HepG2 (cell line): Measurements from ENCODE around the gene GPR62. TPM values are rescaled to one million over a fixed set of nuclear protein-coding genes. Genes with fewer than 3 reads are reported as not detected.
A peak's percentile ranks its signal among the peaks of the same experiment; 100 is the strongest.

ENCODE experiments used
- BRCA1 ChIP-seq: sonication (generic); formaldehyde crosslinking; IDR thresholded peaks from 2 replicates; pipeline ENCODE4 v1.4.0; 2020; ENCODE audit warnings: missing genetic modification reagents
- HNRNPK ChIP-seq: fragments of 200-400 bp; formaldehyde crosslinking; IDR thresholded peaks from 2 replicates; pipeline ENCODE4 v1.6.1; 2018; ENCODE audit warnings: low read length, low read depth, moderate library complexity, mild to moderate bottlenecking; ENCODE audit not compliant: poor library complexity, severe bottlenecking
- KDM4B ChIP-seq: sonication (generic); formaldehyde crosslinking; IDR thresholded peaks from 2 replicates; pipeline ENCODE4 v1.4.0; 2020; ENCODE audit warnings: missing genetic modification reagents
- RBAK ChIP-seq: sonication (generic); formaldehyde crosslinking; IDR thresholded peaks from 2 replicates; pipeline ENCODE4 v1.5.1; 2020; ENCODE audit warnings: mild to moderate bottlenecking, missing genetic modification reagents
- RBM39 ChIP-seq: fragments of 200-400 bp; formaldehyde crosslinking; IDR thresholded peaks from one replicate; pipeline ENCODE4 v1.6.1; 2018; ENCODE audit warnings: antibody characterized with exemption, mild to moderate bottlenecking, low read depth, low read length; ENCODE audit not compliant: poor library complexity, severe bottlenecking
- REXO4 ChIP-seq: sonication (generic); formaldehyde crosslinking; IDR thresholded peaks from 2 replicates; pipeline ENCODE4 v1.8.0; 2022; ENCODE audit warnings: missing genetic modification reagents, mild to moderate bottlenecking, borderline replicate concordance
- SRSF1 ChIP-seq: fragments of 200-400 bp; formaldehyde crosslinking; optimal IDR thresholded peaks from 2 replicates; pipeline ENCODE3; 2017; ENCODE audit warnings: mild to moderate bottlenecking, low read depth, low read length, moderate library complexity
- TBX2 ChIP-seq: sonication (generic); formaldehyde crosslinking; IDR thresholded peaks from 2 replicates; pipeline ENCODE4 v1.5.0; 2020; ENCODE audit warnings: missing genetic modification reagents, mild to moderate bottlenecking, borderline replicate concordance
- ZBTB26 ChIP-seq: IDR thresholded peaks from 2 replicates; pipeline ENCODE4 v1.6.1; 2016; ENCODE audit warnings: missing compliant biosample characterization, missing genetic modification reagents, borderline replicate concordance
- ZBTB7B ChIP-seq: sonication (generic); formaldehyde crosslinking; IDR thresholded peaks from 2 replicates; pipeline ENCODE4 v1.4.0; 2020; ENCODE audit warnings: missing genetic modification reagents
- ZMAT3 ChIP-seq: sonication (generic); formaldehyde crosslinking; conservative IDR thresholded peaks from 2 replicates; pipeline ENCODE4 v1.7.0; 2021; ENCODE audit warnings: missing genetic modification reagents
- ZNF30 ChIP-seq: sonication (generic); formaldehyde crosslinking; IDR thresholded peaks from 2 replicates; pipeline ENCODE4 v1.5.0; 2020; ENCODE audit warnings: mild to moderate bottlenecking, missing genetic modification reagents
- ZNF350 ChIP-seq: sonication (generic); formaldehyde crosslinking; IDR thresholded peaks from 2 replicates; pipeline ENCODE4 v1.4.0; 2020; ENCODE audit warnings: mild to moderate bottlenecking, low read depth, missing genetic modification reagents, borderline replicate concordance
- ZNF496 ChIP-seq: sonication (generic); formaldehyde crosslinking; IDR thresholded peaks from 2 replicates; pipeline ENCODE4 v1.8.1; 2023; ENCODE audit warnings: mild to moderate bottlenecking, moderate library complexity, missing genetic modification reagents; ENCODE audit not compliant: insufficient replicate concordance
- ZNF589 ChIP-seq: sonication (generic); formaldehyde crosslinking; conservative IDR thresholded peaks from 2 replicates; pipeline ENCODE4 v1.8.0; 2022; ENCODE audit warnings: mild to moderate bottlenecking, moderate library complexity, missing genetic modification reagents
- ZNF605 ChIP-seq: sonication (generic); formaldehyde crosslinking; IDR thresholded peaks from 2 replicates; pipeline ENCODE4 v1.8.0; 2022; ENCODE audit warnings: mild to moderate bottlenecking, missing genetic modification reagents
- ZNF850 ChIP-seq: sonication (generic); formaldehyde crosslinking; conservative IDR thresholded peaks from 2 replicates; pipeline ENCODE4 v1.9.0; 2021; ENCODE audit warnings: mild to moderate bottlenecking, missing genetic modification reagents
- ZSCAN31 ChIP-seq: sonication (generic); formaldehyde crosslinking; IDR thresholded peaks from 2 replicates; pipeline ENCODE4 v1.5.0; 2020; ENCODE audit warnings: low read depth, mild to moderate bottlenecking, missing genetic modification reagents
- polyA plus RNA-seq, 8 experiments: library from polyadenylated mRNA; depleted of rRNA in 3 of 8; stranded (reverse) in 7 of 8; unstranded in 1 of 8; fragments of >200 nt; fragmentation: Illumina TruSeq in 4 of 8; extraction: Trizol in 4 of 8; gene quantifications; 2 replicates each; pipeline versions ENCODE4 v1.2.1 to v1.2.3, GENCODE V29; 2011 to 2016; ENCODE audit warnings: low read depth in 4 of 8, missing spikeins in 1 of 8, mixed read lengths in 1 of 8; ENCODE audit not compliant: insufficient read depth in 1 of 8
- total RNA-seq, 5 experiments: library from RNA; depleted of rRNA; stranded (reverse); fragments of >200 nt; fragmentation: Illumina TruSeq; extraction: Trizol; gene quantifications; 2 replicates each; pipeline ENCODE4 v1.2.3, GENCODE V29; 2016; ENCODE audit warnings: low read depth in 1 of 5
- TF ChIP-seq, protein P1 (sequence below): sonication (generic); formaldehyde crosslinking; IDR thresholded peaks from 2 replicates; pipeline ENCODE4; 2020; ENCODE audit warnings: missing genetic modification reagents, mild to moderate bottlenecking, borderline replicate concordance
- TF ChIP-seq, protein P2 (sequence below): IDR thresholded peaks from 2 replicates; pipeline ENCODE4 v1.6.1; 2012; ENCODE audit warnings: low read length, improper control_type of control experiment
- TF ChIP-seq, protein P3 (sequence below): sonication (generic); formaldehyde crosslinking; IDR thresholded peaks from 2 replicates; pipeline ENCODE4 v1.5.0; 2020; ENCODE audit warnings: mild to moderate bottlenecking, missing genetic modification reagents, moderate library complexity

The GPR62 gene
- total and polyA plus RNA-seq, 2 of the 13 experiments (the other 11 are each of a cell fraction or from before 2014, with no cell fraction given): not detected

- TF ChIP-seq ZNF850 (CRISPR knock-in tag) (no peak), RBAK (CRISPR knock-in tag) (no peak), ZNF605 (CRISPR knock-in tag) (peak; percentile 73; the same call in 1 of the 2 replicates), ZNF589 (CRISPR knock-in tag) (no peak), ZNF30 (no peak), ZMAT3 (peak; percentile 55; the same call in 1 of the 2 replicates), ZNF496 (CRISPR knock-in tag) (no peak), ZSCAN31 (CRISPR knock-in tag) (no peak), KDM4B (CRISPR knock-in tag) (peak; percentile 68; the same call in 1 of the 2 replicates), REXO4 (CRISPR knock-in tag) (no peak), ZNF350 (CRISPR knock-in tag) (peak; percentile 87), SRSF1 (no peak), BRCA1 (CRISPR knock-in tag) (no peak), ZBTB26 (CRISPR knock-in tag) (peak; percentile 79), RBM39 (no peak), ZBTB7B (peak; percentile 81), TBX2 (CRISPR knock-in tag) (no peak), HNRNPK (no peak)
- TF ChIP-seq, protein P1, sequence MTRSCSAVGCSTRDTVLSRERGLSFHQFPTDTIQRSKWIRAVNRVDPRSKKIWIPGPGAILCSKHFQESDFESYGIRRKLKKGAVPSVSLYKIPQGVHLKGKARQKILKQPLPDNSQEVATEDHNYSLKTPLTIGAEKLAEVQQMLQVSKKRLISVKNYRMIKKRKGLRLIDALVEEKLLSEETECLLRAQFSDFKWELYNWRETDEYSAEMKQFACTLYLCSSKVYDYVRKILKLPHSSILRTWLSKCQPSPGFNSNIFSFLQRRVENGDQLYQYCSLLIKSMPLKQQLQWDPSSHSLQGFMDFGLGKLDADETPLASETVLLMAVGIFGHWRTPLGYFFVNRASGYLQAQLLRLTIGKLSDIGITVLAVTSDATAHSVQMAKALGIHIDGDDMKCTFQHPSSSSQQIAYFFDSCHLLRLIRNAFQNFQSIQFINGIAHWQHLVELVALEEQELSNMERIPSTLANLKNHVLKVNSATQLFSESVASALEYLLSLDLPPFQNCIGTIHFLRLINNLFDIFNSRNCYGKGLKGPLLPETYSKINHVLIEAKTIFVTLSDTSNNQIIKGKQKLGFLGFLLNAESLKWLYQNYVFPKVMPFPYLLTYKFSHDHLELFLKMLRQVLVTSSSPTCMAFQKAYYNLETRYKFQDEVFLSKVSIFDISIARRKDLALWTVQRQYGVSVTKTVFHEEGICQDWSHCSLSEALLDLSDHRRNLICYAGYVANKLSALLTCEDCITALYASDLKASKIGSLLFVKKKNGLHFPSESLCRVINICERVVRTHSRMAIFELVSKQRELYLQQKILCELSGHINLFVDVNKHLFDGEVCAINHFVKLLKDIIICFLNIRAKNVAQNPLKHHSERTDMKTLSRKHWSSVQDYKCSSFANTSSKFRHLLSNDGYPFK (CRISPR knock-in tag): peak; percentile 81; the same call in 1 of the 2 replicates
- TF ChIP-seq, protein P2, sequence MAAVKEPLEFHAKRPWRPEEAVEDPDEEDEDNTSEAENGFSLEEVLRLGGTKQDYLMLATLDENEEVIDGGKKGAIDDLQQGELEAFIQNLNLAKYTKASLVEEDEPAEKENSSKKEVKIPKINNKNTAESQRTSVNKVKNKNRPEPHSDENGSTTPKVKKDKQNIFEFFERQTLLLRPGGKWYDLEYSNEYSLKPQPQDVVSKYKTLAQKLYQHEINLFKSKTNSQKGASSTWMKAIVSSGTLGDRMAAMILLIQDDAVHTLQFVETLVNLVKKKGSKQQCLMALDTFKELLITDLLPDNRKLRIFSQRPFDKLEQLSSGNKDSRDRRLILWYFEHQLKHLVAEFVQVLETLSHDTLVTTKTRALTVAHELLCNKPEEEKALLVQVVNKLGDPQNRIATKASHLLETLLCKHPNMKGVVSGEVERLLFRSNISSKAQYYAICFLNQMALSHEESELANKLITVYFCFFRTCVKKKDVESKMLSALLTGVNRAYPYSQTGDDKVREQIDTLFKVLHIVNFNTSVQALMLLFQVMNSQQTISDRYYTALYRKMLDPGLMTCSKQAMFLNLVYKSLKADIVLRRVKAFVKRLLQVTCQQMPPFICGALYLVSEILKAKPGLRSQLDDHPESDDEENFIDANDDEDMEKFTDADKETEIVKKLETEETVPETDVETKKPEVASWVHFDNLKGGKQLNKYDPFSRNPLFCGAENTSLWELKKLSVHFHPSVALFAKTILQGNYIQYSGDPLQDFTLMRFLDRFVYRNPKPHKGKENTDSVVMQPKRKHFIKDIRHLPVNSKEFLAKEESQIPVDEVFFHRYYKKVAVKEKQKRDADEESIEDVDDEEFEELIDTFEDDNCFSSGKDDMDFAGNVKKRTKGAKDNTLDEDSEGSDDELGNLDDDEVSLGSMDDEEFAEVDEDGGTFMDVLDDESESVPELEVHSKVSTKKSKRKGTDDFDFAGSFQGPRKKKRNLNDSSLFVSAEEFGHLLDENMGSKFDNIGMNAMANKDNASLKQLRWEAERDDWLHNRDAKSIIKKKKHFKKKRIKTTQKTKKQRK: no peak
- TF ChIP-seq, protein P3, sequence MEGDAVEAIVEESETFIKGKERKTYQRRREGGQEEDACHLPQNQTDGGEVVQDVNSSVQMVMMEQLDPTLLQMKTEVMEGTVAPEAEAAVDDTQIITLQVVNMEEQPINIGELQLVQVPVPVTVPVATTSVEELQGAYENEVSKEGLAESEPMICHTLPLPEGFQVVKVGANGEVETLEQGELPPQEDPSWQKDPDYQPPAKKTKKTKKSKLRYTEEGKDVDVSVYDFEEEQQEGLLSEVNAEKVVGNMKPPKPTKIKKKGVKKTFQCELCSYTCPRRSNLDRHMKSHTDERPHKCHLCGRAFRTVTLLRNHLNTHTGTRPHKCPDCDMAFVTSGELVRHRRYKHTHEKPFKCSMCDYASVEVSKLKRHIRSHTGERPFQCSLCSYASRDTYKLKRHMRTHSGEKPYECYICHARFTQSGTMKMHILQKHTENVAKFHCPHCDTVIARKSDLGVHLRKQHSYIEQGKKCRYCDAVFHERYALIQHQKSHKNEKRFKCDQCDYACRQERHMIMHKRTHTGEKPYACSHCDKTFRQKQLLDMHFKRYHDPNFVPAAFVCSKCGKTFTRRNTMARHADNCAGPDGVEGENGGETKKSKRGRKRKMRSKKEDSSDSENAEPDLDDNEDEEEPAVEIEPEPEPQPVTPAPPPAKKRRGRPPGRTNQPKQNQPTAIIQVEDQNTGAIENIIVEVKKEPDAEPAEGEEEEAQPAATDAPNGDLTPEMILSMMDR (CRISPR knock-in tag): peak; percentile 96
These were observed 27.2 kb downstream of the GPR62 start (continued) for GRCh38 chr3:51982352-51982837.
